NCI-H146 treated with DMSO at 0.1 percent for 48 hours (cell line): ENCODE results near the gene CYP26A1.

ENCODE experiments used
- DNase-seq: peaks from one replicate; lab custom pipeline; 2025; ENCODE audit not compliant: unreplicated experiment; lab: John Stamatoyannopoulos, UW

CYP26A1 gene

GRCh38 chr10:93115661-93116383 is 42.1 kb downstream of the CYP26A1 start:
- DNase-seq, result peak; percentile 11

- no peak for DNase-seq
Observed at GRCh38 chr10:93121311-93121710, 47.6 kb downstream of the CYP26A1 start.

GRCh38 chr10:93123766-93124165 is 50.1 kb downstream of the CYP26A1 start:
- no peak for DNase-seq

- no peak for DNase-seq
Observed at GRCh38 chr10:93124580-93125318, 51.1 kb downstream of the CYP26A1 start.

- no peak for DNase-seq
Observed at GRCh38 chr10:93125966-93126365, 52.3 kb downstream of the CYP26A1 start.

- no peak for DNase-seq
Observed at GRCh38 chr10:93126483-93127052, 52.9 kb downstream of the CYP26A1 start.
